Activated CD4-positive, CD25-positive, alpha-beta regulatory T cell treated with anti-CD3 and anti-CD28 coated beads, Interleukin-2, amount 50 U/mL, for 72 hours (primary cell): Measurements from ENCODE around the gene MPV17.
"Not testable (repeated sequence)": the region's sequence is repeated elsewhere in the genome, so short reads cannot be mapped to it uniquely, and the experiment has no call there.

Experiments used
- DNase-seq: peaks from one replicate; pipeline ENCODE4 v3.0.0; 2021

Gene MPV17, protein sequence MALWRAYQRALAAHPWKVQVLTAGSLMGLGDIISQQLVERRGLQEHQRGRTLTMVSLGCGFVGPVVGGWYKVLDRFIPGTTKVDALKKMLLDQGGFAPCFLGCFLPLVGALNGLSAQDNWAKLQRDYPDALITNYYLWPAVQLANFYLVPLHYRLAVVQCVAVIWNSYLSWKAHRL

DNA sequence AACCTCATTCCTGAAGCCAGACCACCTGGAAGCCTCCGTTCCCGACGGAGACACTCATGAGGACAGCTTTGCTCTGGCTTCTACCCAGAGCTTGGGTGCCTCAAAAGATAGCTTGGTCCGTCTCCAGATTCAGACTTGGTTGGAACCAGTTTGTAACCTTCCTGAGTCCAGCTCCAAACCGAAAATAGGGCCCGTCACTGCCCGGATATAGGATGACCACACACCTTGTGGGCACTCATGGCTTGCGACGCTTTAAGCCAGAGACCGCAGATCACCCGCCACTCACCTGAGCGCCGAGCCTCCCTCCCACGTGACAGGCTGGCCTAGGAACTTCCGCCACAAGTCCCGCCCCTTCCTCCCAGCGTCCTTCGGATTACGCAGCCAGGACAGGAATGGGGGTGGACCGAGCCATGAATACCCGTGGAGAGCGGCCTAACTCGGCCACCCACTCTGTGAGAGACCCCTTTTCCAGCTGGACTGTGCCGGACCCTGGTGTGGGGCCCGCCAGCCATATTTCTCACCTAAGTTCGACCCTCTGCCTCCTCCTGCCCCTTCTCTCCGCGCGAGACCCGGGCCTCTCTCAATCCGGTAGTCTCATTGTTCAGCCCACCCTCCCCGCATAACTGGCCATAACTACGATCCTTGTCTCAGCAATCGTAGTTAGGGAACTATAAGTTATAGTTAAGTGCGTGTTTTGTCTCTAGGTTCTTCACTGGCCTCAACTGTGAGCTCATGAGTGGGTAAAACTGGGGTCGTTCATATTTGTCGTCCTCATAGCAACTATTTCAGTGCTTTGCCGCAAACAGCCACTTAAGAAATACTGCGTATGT, at the start of gene MPV17:
MPV17 (minus strand) TSS at position 332 of the 830 bp plus-strand sequence. CDS start 580 bp downstream, outside the sequence.
- peak; percentile 87 for DNase-seq

DNA sequence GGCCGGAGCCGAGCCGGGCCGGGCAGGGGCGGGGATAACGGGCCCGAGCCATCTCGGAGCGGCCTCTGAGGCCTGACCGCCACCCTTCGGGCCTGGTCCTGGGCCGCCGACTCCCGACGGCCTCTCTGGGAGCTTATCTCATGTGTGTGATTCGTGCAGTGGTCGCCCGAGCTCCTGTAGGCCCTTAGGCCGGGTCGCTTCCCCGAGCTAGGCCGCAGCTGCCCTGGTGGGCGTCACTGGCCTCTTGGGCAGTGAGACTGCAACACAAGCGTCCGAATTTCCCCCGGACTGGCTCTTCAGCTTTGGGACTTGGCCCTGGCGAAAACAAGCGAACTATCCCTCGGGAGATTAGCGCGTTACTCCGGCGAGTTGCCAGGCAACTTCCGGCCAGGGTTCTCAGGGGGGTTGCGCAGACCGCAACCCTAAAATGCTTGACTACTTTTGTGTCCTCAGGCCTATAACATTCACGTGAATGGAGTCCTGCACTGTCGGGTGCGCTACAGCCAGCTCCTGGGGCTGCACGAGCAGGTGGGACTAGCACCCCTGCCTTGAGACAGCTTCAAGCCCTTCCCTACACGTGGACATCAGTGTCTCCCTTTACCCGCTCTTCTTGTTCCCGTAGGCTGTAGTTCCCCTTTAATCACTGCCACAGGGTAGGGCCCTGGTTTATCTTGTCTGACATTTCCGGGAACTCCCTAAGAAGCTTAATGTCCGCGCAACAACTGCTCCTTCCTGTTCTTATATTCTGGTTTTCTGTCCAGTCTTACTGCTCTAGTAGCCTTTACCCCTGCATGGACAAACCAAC, 48.1 kb upstream of the MPV17 start:
- peak; percentile 49 for DNase-seq

DNA sequence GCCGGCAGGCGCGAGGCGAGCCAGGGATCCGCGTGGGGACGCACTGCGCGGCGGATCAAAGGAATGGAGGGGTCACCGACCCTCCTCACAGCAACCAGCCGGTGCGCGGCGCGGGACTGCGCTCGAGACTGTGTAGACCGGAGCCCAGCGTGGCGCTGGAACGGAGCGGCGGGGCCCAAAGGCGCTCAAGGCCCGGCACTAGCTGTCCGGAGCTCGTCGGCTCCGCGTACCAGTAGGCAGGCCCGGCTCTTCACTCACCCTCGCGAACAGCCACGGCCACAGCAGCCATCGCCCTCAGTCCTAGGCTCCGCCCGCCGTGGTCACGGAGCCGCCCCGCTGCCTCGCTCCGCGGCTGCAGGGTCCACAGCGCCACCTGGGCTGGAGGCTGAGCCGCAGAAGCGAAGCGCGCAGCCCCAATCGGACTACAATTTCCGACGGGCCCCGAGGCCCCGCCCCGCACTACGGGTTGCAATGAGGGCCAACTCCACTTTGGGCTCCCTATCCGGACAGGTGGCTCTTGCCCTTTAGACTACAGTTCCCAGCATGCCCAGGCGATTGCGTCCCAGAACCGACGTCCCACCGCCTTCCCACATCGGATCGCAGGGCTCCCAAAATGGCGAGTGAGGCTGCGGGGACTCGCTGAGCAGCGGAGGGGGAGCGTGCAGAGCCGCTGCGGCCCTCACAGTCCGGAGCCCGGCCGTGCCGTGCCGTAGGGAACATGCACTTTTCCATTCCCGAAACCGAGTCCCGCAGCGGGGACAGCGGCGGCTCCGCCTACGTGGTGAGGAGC, 47.3 kb upstream of the MPV17 start, which contains the start of the genes EIF2B4 and SNX17:
EIF2B4 (minus strand) TSS at position 313 of the 790 bp plus-strand sequence; CDS start at position 289, 24 bp downstream.
SNX17 (plus strand) TSS at position 591 of the 790 bp plus-strand sequence; CDS start at position 719, 128 bp downstream.
- peak; percentile 99 for DNase-seq

DNA sequence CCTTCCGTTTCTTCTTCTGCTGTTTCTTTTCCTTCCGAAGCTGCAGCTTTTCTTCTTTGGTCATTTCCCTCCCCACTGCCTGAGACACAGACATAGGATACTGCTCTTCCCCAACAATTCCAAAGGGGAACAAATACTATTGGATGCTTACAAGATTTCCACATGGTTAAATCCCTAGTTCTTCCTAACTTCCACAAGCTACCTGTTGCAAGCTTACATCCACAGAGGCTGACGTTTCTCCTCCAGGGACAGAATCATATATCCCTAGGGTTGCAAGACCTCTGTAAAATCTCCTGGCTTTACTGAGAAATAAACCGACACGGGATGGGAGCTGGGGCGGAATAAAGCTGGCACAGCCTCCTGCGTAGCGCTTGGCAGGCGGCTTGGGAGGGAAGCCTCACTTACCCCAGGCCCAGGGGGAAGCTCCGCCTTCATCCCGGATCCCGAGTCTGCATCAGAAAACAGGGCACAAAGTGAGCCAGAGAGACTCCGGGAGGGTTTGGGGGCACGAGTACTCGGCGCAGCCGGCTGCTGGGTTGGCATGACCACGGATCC, 46.7 kb upstream of the MPV17 start:
- DNase-seq, result no peak

DNA sequence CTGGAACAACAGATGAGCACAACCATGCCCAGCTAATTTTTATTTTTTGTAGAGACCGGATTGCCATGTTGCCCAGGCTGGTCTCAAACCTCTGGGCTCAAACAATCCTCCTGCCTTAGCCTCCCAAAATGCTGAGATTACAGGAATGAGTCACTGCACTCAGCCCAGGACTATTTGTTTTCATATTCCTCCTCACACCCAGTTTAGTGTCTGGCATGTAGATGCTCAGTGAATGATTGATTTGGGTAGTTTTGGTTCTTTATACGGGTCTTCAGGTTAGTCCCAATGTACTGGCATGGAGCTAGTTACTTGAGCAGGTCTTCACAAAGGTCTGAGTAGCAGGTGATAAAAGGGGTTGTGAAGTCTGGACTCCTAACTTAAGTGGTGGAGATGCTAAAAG, 41.0 kb upstream of the MPV17 start:
- no peak for DNase-seq

DNA sequence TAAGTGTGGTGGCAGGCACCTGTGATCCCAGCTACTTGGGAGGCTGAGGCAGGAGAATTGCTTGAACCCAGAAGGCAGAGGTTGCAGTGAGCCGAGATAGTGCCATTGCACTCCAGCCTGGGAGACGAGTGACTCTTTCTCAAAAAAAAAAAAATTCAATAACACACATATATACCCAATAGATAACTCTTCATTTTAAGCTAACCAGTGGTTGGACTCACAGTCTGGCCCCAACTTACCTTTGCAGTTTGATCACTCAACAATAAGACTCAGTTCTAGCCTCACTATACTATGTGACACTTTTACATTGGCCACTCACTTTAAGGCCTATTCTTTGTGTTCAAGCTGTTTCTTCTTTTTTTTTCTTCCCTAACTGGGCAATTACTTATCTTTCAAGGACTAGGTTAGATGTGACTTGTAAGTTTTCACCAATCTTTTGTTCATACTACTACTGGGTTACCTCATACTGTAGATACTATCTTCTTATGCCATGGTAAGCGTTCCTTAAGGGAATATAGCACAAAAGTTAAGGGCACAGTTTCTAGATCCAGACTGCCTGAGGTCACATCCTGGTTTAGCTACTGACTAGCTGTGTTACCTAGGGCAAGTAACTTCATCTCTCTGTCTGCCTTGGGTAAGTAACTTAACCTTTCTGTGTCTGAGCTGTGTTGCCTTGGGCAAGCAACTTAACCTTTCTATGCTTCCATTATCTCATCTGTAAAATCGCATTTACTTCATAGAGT, 40.0 kb upstream of the MPV17 start:
- no peak for DNase-seq

DNA sequence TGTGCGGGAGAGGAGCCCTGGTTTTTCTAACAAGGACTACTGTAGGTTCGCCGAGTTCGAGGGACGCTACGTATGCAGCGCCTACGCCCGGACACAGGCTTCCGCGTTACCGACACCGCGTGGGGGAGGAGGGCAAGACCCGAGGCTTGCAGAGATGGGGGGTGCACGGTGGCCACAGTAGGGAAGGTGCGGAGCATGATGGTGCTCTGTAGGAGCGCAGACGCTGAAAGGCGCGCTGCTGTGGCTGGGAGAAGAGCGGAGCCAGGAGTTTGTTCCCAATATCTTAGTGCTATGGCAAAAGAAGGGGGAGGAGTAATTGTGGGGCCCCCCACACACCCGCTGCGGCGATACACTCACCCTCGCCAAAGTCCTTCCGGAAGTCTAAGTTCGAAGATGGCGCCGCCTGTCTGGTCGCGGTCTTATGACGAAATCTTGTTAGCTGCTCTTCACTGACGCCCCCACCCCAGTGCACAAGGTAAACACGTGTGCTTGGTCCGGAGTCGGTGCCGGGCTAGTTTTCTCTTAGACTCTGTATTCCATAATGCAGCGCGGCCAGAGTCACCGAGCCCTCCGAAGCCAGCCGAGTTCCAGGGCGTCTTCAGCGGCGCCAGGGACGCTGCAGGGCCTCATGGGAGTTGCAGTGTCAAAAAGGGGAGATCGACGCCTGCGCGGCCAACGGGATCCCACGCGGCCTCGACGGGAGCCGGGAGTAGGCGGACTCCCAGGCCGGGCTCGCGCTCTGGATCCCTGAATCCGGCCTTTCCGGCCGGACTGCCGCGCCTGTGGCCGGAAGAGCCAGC, 33.7 kb upstream of the MPV17 start, which contains the start of gene GTF3C2:
GTF3C2 (minus strand) TSS at position 383 of the 800 bp plus-strand sequence. CDS start 13,210 bp downstream, outside the sequence.
- DNase-seq, result peak; percentile 86

DNA sequence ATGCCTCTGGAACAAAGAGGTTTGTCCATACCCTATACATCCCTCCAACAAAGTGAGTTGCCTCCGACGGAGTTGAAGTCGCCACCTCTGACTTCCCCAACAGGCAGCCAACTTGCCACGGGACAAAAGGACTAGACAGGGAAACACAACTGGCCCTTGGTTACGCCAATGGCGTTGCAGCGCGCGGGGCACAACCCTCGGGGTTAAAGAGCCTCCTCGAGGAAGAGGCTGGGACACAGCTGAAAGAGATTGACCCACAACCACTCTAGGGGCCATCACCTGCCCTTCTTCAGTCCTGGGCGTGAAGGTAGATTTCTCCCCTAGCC, 33.1 kb upstream of the MPV17 start:
- no peak for DNase-seq

DNA sequence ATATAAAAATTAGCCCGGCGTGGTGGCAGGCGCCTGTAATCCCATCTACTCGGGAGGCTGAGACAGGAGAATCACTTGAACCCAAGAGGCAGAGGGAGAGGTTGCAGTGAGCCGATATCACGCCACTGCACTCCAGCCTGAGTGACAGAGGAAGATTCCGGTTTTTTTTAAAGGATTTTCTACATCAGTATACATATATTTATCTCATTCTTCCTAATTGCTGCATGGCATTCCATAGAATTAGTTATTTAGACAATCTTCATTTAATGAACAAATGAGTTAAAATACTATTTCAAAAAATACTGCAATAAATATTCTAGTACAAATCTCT, 31.7 kb upstream of the MPV17 start:
- DNase-seq, result no peak

DNA sequence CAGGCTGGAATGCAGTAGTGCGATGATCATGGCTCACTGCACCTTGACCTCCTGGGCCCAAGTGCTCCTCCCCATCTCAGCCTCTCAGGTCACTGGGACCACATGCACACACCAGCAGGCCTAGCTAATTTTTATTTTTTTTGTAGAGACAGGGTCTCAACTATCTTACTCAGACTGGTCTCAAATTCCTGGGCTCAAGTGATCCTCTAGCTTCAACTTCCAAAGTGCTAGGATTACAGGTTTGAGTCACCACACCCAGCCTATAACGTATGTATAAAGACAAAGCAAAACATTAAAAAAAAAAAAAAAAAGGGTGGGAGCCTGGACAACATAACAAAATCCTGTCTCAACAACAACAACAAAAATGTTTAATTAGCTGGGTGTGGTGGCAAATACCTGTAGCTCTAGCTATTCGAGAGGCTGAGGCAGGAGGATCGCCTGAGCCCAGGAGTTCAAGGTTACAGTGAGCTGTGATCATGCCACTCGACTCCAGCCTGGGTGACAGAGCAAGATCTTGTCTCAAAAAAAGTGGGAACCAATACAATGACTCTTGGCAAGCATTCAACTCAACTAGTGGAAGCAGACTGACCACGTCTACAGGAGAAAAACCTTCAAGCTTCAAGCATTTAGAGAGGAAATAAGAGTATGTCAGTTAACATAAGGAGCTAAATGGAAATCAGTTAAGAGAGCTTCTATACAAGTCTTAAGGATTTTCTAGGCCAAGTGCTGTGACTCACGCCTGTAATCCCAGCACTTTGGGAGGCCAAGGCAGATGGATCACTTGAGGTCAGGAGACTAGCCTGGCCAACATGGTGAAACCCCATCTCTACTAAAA, 31.1 kb upstream of the MPV17 start:
- no peak for DNase-seq

DNA sequence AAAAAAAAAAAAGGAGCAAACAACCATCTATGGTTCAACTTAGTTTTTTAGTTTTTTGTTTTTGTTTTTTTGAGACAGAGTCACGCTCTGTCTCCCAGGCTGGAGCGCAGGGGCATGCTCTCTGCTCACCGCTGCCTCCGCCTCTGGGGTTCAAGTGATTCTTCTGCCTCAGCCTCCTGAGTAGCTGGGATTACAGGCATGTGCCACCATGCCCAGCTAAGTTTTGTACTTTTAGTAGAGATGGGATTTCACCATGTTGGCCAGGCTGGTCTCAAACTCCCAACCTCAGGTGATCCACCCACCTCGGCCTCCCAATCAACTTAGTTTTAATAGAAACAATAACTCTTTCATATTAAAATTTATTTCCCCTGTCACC, 30.5 kb upstream of the MPV17 start:
- not testable (repeated sequence) for DNase-seq

DNA sequence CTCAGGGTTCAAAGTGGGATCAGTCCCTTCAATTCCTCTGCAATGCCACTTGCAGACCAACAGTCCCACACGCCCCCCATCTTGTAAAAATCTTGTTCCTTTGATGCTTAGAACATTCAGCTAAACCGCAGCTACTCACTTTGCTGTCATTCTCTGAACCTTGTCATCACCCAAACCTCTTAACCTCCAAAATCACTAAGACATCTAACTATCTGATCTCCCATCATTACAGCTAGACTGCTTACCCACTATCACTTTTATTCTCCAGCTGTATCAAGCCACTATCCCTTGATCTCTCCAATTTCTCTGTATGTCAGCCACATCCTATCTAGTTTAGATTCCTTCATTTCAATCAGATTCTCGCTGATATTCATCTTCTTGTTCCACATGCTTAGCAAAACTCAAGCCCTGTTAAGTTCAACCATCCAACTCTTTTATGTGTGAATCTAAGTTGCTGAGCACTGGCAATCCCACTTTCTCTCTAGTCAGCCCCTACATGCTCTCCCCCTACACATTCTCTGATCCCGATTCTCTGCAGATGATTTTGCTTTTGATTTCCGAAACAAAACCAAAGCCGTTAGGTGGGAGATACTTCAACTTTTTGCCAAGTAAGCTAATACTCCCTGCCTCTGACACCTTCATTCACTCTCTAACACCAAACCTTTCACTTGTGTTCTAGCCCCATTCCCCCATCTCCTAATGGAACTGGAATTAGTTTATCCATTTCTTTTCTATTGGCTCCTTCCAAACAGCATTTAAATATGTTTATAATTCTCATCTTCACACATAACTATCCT, 29.1 kb upstream of the MPV17 start:
- DNase-seq, result no peak

DNA sequence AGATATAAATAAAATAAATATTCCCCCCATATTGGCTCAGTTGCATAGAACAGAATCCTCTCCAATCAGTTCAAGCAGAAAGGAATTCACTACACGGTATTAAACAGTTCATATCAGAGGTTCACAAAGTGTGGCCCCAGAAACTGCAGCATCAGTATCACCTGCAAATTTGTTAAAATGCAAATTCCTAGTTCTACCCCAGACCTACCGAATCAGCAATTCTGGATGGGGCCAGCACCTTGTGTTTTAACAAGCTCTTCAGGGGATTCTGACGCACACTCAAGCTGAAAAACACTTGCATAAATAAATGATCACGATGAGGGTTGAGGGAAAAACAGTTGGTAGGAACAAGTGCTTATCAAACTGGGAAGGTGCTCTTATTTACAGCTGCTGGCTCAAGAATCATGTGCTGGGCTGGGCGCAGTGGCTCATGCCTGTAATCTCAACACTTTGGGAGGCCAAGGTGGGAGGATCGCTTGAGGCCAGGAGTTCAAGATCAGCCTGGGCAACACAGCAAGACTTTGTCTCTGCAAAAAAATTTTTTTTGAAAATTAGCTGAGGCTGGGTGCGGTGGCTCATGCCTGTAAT, 27.3 kb upstream of the MPV17 start:
- DNase-seq, result no peak

DNA sequence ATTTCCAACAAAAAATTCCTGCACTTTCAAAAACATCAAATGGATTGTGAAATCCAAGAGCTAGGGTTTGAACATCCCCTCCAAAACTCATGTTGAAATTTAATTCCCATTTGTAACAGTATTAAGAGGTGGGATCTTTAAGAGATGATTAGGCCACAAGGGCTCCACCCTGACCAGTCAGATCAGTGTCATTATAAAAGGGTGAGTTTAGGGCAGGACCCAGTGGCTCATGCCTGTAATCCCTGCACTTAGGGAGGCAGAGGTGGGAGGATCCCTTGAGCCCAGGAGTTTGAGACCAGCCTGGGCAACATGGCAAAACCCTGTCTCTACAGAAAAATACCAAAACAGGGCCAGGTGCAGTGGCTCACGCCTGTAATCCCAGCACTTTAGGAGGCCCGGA, 24.7 kb upstream of the MPV17 start:
- DNase-seq, result no peak

DNA sequence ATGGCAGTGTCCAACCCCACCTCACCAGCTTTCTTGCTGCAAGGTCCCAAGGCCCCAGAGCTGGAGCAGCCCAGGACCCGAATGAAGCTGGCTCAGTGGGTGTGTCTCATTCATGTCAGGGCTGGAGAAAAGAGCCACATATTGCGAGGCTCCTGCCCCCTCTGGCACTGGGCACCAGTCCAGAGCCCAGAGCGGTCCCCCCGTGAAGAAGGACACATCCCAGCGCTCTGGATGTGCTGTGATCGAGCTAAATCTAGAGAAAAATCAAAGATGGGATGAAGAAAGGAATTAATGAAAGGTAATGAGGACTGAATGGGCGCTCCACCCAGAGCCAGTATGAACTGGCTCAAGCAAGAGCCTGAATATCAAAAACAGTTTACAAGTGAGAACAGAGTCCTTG, 13.3 kb upstream of the MPV17 start:
- DNase-seq, result no peak

DNA sequence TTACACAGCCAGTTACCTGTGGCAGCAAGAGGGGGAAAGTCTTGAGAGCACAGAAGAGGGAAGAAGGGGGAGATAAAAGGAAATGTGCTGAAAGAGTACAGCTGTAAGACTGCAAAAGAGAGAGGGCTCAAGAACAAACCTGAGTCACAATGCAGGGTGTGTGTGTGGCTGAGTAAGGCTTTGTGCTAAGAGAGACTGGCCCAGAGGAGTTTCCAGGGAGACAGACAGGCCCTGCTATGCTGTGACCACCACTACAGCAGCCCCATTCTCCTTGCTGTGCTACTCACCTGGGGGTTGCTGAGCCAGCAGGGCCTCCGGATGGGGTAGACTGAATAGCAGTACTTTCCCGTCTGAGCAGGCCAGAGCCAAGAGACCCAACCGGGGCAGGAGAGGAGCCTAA, 12.4 kb upstream of the MPV17 start:
- no peak for DNase-seq

DNA sequence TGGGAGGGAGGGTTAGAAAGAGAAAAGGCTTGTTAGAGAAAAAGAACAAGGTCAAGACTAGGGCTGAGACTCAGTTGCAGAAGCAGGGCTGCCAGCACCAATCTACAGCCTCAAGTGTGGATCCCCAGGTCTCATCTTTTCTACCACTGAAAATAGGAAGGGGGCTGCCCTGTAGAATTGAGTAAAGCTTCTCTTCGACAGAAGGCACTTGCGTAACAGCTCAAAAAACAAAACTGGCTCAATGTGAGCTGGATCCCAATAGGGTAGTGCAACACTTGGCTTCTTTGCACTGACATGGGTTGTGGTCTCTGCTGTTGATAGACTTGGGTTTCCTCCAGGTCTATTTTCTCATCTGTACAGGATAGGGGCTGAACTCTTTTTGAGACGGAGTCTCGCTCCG, 1.8 kb upstream of the MPV17 start:
- DNase-seq, result no peak

DNA sequence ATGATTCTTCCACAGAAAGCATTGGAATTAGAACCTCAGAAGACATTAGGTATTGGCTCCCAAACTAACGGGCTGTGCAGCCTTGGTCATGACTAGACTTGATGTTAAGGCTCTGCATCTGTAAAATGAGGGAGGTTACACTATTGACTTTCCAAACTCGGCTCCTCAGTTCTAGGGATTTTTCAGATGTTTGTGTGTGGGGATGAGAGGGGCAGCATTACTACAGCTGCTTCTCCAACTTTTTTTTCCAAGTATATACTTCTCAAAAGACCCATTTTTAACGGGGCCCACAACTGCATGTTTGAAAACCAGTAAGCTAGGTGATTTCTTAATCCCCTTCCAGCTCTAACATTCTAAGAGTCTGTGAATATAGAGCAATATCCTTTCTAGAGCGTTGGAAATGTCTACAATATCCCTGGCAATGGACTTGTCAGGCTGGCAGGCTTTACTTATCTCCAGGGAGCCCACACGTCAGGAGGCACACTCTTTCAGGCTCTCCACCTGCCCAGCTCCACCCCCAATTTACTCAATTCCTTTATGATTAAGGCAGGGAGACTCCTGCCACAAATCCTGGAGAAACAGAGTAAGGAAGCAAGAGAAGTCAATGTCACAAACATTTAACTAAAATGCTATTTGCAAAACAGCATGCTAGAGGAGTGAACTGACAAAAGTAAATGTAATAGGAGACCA, 844 bp upstream of the MPV17 start:
- no peak for DNase-seq
